Fibroblast of villous mesenchyme (primary cell): Measurements from ENCODE around the gene L3HYPDH. TPM values are rescaled to one million over a fixed set of nuclear protein-coding genes. Genes with fewer than 3 reads are reported as not detected.

ENCODE experiments used
- DNase-seq: peaks from one replicate; pipeline ENCODE4 v3.0.0-alpha.2; 2010; ENCODE audit warnings: low read depth
- H3K4me3 ChIP-seq: 2 replicates; pipeline ENCODE4 v1.5.1; 2011; ENCODE audit warnings: low read depth, mild to moderate bottlenecking, low read length
- CTCF ChIP-seq: IDR thresholded peaks from 2 replicates; pipeline ENCODE4 v1.5.1; 2012; ENCODE audit warnings: low read depth, mild to moderate bottlenecking, low read length; ENCODE audit not compliant: insufficient read depth
- total RNA-seq: library from RNA; depleted of rRNA; stranded (reverse); fragments of >200 nt; gene quantifications from 2 replicates; pipeline ENCODE4 v1.2.3, GENCODE V29; 2012

Gene L3HYPDH
- total RNA-seq, 1 donor = 80.3 TPM

DNA sequence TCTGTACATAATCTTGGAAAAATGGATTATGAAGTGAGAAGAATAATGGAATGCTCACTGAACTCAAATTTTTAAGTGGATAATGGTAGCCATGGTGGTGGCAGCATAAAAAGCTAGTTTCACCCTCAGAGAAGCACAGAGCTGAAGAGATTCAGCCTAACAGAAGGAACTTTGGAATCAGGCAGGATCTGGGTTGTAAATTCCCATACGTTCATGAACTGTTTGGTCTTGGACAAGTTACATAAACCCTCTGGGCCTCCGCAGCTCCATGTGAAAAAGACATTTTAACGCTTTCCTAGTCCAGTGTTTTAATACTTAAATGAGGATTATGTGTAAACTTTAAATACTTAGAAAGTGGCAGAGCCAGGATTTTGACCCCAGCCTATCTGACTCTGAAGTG is 26.8 kb upstream of the L3HYPDH start:
- H3K4me3 ChIP-seq = no peak overlapping the region
- DNase-seq = no peak

DNA sequence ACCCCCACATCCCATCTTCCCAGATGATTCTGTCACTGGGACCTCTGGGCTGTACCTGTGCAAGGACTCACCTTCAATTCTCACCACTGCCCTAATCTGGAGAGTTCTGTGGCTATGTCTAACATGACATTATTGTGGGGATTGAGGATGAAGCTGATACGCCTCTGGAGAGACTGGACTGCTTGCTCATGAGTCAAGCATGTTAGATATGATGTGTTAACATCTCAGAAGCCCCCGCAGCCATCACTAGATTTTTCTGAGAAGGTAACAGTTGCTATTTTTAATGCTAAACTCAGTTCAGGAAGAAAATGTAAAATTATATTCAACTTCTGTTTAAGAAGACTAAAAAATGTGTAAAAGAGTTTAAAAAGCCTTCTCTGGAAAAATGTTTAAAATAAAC is 25.8 kb upstream of the L3HYPDH start:
- no peak overlapping the region for H3K4me3 ChIP-seq
- no peak for TF ChIP-seq CTCF
- DNase-seq = no peak

More for the DNA sequence above, 26.8 kb upstream of the L3HYPDH start:
- no peak for TF ChIP-seq CTCF

DNA sequence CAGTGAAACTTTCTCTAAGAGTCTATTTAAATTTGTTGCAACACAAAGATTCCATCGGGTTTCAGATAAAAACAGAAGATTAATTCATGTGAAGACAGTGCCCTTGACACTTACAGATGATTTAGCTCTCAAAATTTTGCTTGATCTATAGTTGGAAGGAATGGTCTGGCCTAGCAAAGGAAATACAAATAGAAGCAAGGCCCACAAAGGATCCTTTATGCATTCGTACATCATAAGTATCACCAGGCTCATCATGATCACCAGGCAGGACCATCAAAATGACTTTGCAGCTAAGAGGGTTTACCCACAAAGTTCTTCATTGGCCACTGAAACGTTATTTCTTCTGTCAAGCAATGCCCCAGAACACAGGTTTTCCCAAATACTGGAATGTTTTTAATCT is 24.9 kb upstream of the L3HYPDH start:
- TF ChIP-seq CTCF = no peak
- no peak overlapping the region for H3K4me3 ChIP-seq
- DNase-seq = no peak

- TF ChIP-seq CTCF = no peak
- DNase-seq = no peak
- no peak overlapping the region for H3K4me3 ChIP-seq
Measured at GRCh38 chr14:59507752-59508103, 23.5 kb upstream of the L3HYPDH start.

GRCh38 chr14:59507063-59507751 is 23.0 kb upstream of the L3HYPDH start:
- DNase-seq = peak; percentile 61
- peak; percentile 100 for TF ChIP-seq CTCF
- H3K4me3 ChIP-seq = no peak overlapping the region

GRCh38 chr14:59503256-59503655 is 19.0 kb upstream of the L3HYPDH start:
- H3K4me3 ChIP-seq = no peak overlapping the region
- TF ChIP-seq CTCF = no peak
- no peak for DNase-seq

DNA sequence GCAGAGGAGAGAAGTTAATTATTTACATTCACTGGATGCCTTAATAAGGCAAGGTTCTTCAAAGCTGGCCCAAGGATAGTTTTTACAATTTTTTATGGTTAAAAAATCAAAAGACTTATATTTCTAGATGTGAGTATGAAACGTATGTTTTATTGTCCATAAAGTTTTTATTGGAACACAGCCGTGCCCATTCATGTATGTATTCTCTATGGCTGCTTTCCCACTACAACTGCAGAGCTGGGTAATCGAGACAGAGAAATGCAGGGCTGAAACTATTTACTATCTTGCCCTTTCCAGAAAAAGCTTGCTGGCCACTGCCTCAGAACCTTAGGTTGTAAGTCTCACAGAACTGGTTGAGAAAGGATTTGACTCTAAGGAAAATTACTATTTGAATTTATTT is 16.5 kb upstream of the L3HYPDH start:
- DNase-seq = no peak
- TF ChIP-seq CTCF = no peak

More for the DNA sequence above, 16.5 kb upstream of the L3HYPDH start:
- H3K4me3 ChIP-seq = no peak overlapping the region
